Common myeloid progenitor, CD34-positive (primary cell): ENCODE measurements around the gene METTL15.
"Not testable (repeated sequence)": the region's sequence is repeated elsewhere in the genome, so short reads cannot be mapped to it uniquely, and the experiment has no call there.

Experiments
- CTCF ChIA-PET: fragments of 350-600 bp; sonication (Branson Sonifier 250); formaldehyde crosslinking; loops from one replicate; lab custom pipeline; 2021; ENCODE audit warnings: antibody characterized with exemption; lab: Charles Lee
- POLR2A ChIA-PET: fragments of 350-600 bp; sonication (Branson Sonifier 250); formaldehyde crosslinking; loops from one replicate; lab custom pipeline; 2021; ENCODE audit warnings: antibody characterized with exemption; lab: Charles Lee
- DNase-seq, 3 donors: peaks; one replicate each; pipeline versions ENCODE4 v3.0.0 to v3.0.0-alpha.2; 2013
- H3K27ac ChIP-seq, 2 experiments: 1 replicate in 1 of 2; 2 replicates in 1 of 2; pipeline ENCODE4 v1.7.0; 2013; ENCODE audit warnings: inconsistent platforms in 2 of 2, low read length in 2 of 2, mild to moderate bottlenecking in 2 of 2, low read depth in 1 of 2, moderate library complexity in 1 of 2; ENCODE audit not compliant: severe bottlenecking in 2 of 2, insufficient read depth in 1 of 2, poor library complexity in 1 of 2
- H3K27me3 ChIP-seq, 5 experiments: replicated peaks in 2 of 5; 1 replicate in 3 of 5; 2 replicates in 2 of 5; pipeline versions ENCODE4 v1.6.1 to v1.7.0; 2013; ENCODE audit warnings: low read length in 4 of 5, mild to moderate bottlenecking in 2 of 5, moderate library complexity in 2 of 5, inconsistent platforms in 1 of 5; ENCODE audit not compliant: insufficient read depth in 5 of 5, control insufficient read depth in 4 of 5
- H3K36me3 ChIP-seq, 4 experiments: 1 replicate in 2 of 4; 2 replicates in 2 of 4; pipeline versions ENCODE4 v1.6.1 to v1.7.0; 2013; ENCODE audit warnings: low read length in 3 of 4, control low read depth in 1 of 4, mild to moderate bottlenecking in 1 of 4; ENCODE audit not compliant: control insufficient read depth in 4 of 4, insufficient read depth in 4 of 4
- H3K4me1 ChIP-seq, 4 experiments: 1 replicate in 3 of 4; 2 replicates in 1 of 4; pipeline versions ENCODE4 v1.6.1 to v1.7.1; 2013; ENCODE audit warnings: low read length in 3 of 4, mild to moderate bottlenecking in 3 of 4, control low read depth in 1 of 4, inconsistent platforms in 1 of 4, moderate library complexity in 1 of 4; ENCODE audit not compliant: control insufficient read depth in 4 of 4, insufficient read depth in 4 of 4; ENCODE audit errors: control extremely low read depth in 1 of 4
- H3K4me3 ChIP-seq, 7 experiments: 1 replicate in 4 of 7; 2 replicates in 3 of 7; pipeline versions ENCODE4 v1.5.1 to v1.7.0; 2013; ENCODE audit warnings: mild to moderate bottlenecking in 7 of 7, low read length in 6 of 7, moderate library complexity in 6 of 7, inconsistent platforms in 2 of 7, low read depth in 2 of 7, control low read depth in 1 of 7; ENCODE audit not compliant: insufficient read depth in 4 of 7, control insufficient read depth in 1 of 7; ENCODE audit errors: extremely low read depth in 1 of 7
- H3K9me3 ChIP-seq, 5 experiments: 1 replicate in 4 of 5; 2 replicates in 1 of 5; pipeline versions ENCODE4 v1.6.1 to v1.7.1; 2013; ENCODE audit warnings: low read length in 4 of 5, mild to moderate bottlenecking in 2 of 5, inconsistent platforms in 1 of 5, low read depth in 1 of 5, moderate library complexity in 1 of 5; ENCODE audit not compliant: control insufficient read depth in 4 of 5, insufficient read depth in 2 of 5; ENCODE audit errors: control extremely low read depth in 1 of 5
- WGBS: methylation state at CpG from one replicate; pipeline ENCODE4 v1.1.5; 2013; ENCODE audit not compliant: insufficient coverage; 5-methylcytosine and 5-hydroxymethylcytosine counted together

METTL15 gene

GRCh38 chr11:28100665-28101064, 7.5 kb upstream of the METTL15 start:
- H3K36me3 ChIP-seq: peaks cover 0 to 9% (median 2%) of the 10 kb centered on the region in 4 experiments
- ChIA-PET POLR2A (no interaction called here), CTCF (no interaction called here)
- H3K4me3 ChIP-seq: no peak overlapping the region
- no peak overlapping the region for H3K27ac ChIP-seq
- no peak for DNase-seq
- peaks cover 0 to 3% (median 0%) of the 10 kb centered on the region in 4 experiments for H3K4me1 ChIP-seq
- whole genome bisulfite sequencing: no CpG with 5 or more reads among the region's 2 CpGs
- no peaks in the 10 kb centered on the region for H3K27me3 ChIP-seq
- H3K9me3 ChIP-seq: peaks cover 0 to 1% (median 0%) of the 10 kb centered on the region in 5 experiments

GRCh38 chr11:28102300-28102699, 5.9 kb upstream of the METTL15 start:
- H3K27ac ChIP-seq, H3K36me3 ChIP-seq, DNase-seq, H3K9me3 ChIP-seq, POLR2A ChIA-PET, CTCF ChIA-PET, H3K4me3 ChIP-seq, H3K27me3 ChIP-seq: not testable (repeated sequence)
- no CpG with 5 or more reads among the region's 4 CpGs for WGBS
- peaks cover 3 to 15% (median 11%) of the 10 kb centered on the region in 4 experiments for H3K4me1 ChIP-seq

GRCh38 chr11:28104425-28104824, 3.8 kb upstream of the METTL15 start:
- WGBS: no CpG with 5 or more reads among the region's 1 CpG
- H3K4me3 ChIP-seq: no peak overlapping the region
- no peak overlapping the region for H3K27ac ChIP-seq
- H3K9me3 ChIP-seq: no peaks in the 10 kb centered on the region
- H3K4me1 ChIP-seq: peaks cover 14 to 28% (median 22%) of the 10 kb centered on the region in 4 experiments
- no peaks in the 10 kb centered on the region for H3K27me3 ChIP-seq
- DNase-seq: no peak
- no peaks in the 10 kb centered on the region for H3K36me3 ChIP-seq
- CTCF ChIA-PET: interaction anchor here (1.2 kb wide), 1 partner anchor 15 kb away, joined by 3 read pairs; no protein-coding TSS in a partner anchor
- POLR2A ChIA-PET: no interaction called here

- WGBS: no CpG with 5 or more reads among the region's 2 CpGs
- no peak overlapping the region for H3K4me3 ChIP-seq
- H3K9me3 ChIP-seq: no peaks in the 10 kb centered on the region
- ChIA-PET CTCF (no interaction called here), POLR2A (no interaction called here)
- H3K27me3 ChIP-seq: no peaks in the 10 kb centered on the region
- H3K4me1 ChIP-seq: peaks cover 14 to 33% (median 24%) of the 10 kb centered on the region in 4 experiments
- DNase-seq: no peak
- no peaks in the 10 kb centered on the region for H3K36me3 ChIP-seq
- H3K27ac ChIP-seq: no peak overlapping the region
These were observed 3.2 kb upstream of the METTL15 start for GRCh38 chr11:28104984-28105383.

GRCh38 chr11:28105869-28106268, 2.3 kb upstream of the METTL15 start:
- ChIA-PET POLR2A (no interaction called here), CTCF (no interaction called here)
- H3K4me3 ChIP-seq: peak overlapping the region in 2 of 7 experiments; percentile 27 to 83
- H3K4me1 ChIP-seq: peaks cover 14 to 36% (median 25%) of the 10 kb centered on the region in 4 experiments
- WGBS: no CpG with 5 or more reads among the region's 5 CpGs
- peak overlapping the region in 1 of 2 experiments; percentile 49 for H3K27ac ChIP-seq
- H3K36me3 ChIP-seq: no peaks in the 10 kb centered on the region
- H3K9me3 ChIP-seq: no peaks in the 10 kb centered on the region
- no peaks in the 10 kb centered on the region for H3K27me3 ChIP-seq
- no peak for DNase-seq

- Histone ChIP-seq H3K4me3 (peak overlapping the region in 6 of 7 experiments; percentile 83 to 100 (median 92)), H3K36me3 (no peaks in the 10 kb centered on the region), H3K27me3 (no peaks in the 10 kb centered on the region), H3K27ac (peak overlapping the region; percentile 94 to 99), H3K9me3 (no peaks in the 10 kb centered on the region), H3K4me1 (peaks cover 17 to 42% (median 30%) of the 10 kb centered on the region in 4 experiments)
- whole genome bisulfite sequencing: 100% methylated on average over 6 of the region's 14 CpGs
- CTCF ChIA-PET: no interaction called here
- DNase-seq: no peak
- POLR2A ChIA-PET: no interaction called here
These were observed 1.7 kb upstream of the METTL15 start for GRCh38 chr11:28106353-28107043.

GRCh38 chr11:28107191-28107749, 918 bp upstream of the METTL15 start:
- H3K4me3 ChIP-seq: peak overlapping the region; percentile 64 to 100 (median 89)
- no peaks in the 10 kb centered on the region for H3K9me3 ChIP-seq
- H3K27me3 ChIP-seq: no peaks in the 10 kb centered on the region
- peaks cover 17 to 44% (median 31%) of the 10 kb centered on the region in 4 experiments for H3K4me1 ChIP-seq
- CTCF ChIA-PET: interaction anchor here (1.0 to 1.6 kb wide), 2 partner anchors 9 to 11 kb away, joined by 4 to 5 read pairs; no protein-coding TSS in a partner anchor
- H3K27ac ChIP-seq: peak overlapping the region; percentile 94 to 99
- DNase-seq: peak; percentile 29 to 58 (median 53)
- POLR2A ChIA-PET: no interaction called here
- no peaks in the 10 kb centered on the region for H3K36me3 ChIP-seq
- 0% methylated on average over 10 of the region's 11 CpGs for WGBS
